Tibial artery (tissue), 4 donors: Measurements from ENCODE around the gene FGGY.

Experiments
- DNase-seq, 2 donors: peaks; one replicate each; pipeline ENCODE4 v3.0.0-alpha.2; 2019
- H3K27ac ChIP-seq, 2 donors: fragments of 200-600 bp; sonication (generic) in 1 of 2; 1 replicate in 1 of 2; 2 replicates in 1 of 2; pipeline ENCODE4 v1.5.1; 2018 to 2019; ENCODE audit warnings: mild to moderate bottlenecking in 1 of 2
- H3K27me3 ChIP-seq, 2 donors: fragments of 200-600 bp; sonication (generic) in 1 of 2; one replicate each; pipeline versions ENCODE4 v1.5.1 to v1.6.0; 2016 to 2019
- H3K36me3 ChIP-seq, 3 donors: fragments of 200-600 bp; sonication (generic) in 2 of 3; one replicate each; pipeline ENCODE4 v1.5.1; 2016 to 2019; ENCODE audit warnings: mild to moderate bottlenecking in 2 of 3
- H3K4me1 ChIP-seq, 4 donors: fragments of 200-600 bp; sonication (generic) in 2 of 4; 1 replicate in 3 of 4; 2 replicates in 1 of 4; pipeline ENCODE4 v1.5.1; 2016 to 2019
- H3K4me3 ChIP-seq, 2 donors: fragments of 200-600 bp; sonication (generic) in 1 of 2; 1 replicate in 1 of 2; 2 replicates in 1 of 2; pipeline ENCODE4 v1.5.1; 2018 to 2019; ENCODE audit warnings: mild to moderate bottlenecking in 2 of 2
- H3K9me3 ChIP-seq, 3 donors: fragments of 200-600 bp; sonication (generic) in 1 of 3; one replicate each; pipeline ENCODE4 v1.5.1; 2016 to 2019
- intact Hi-C: fragments of 100-400 bp; cut with DNase I; formaldehyde crosslinking; loops from one replicate; pipeline ENCODE4 v1.15.0; 2023; ENCODE audit warnings: low total_unique reads
- TF ChIP-seq, protein P1 (sequence below), 2 experiments: fragments of 200-600 bp in 1 of 2; fragments of 450-650 bp in 1 of 2; IDR thresholded peaks; one replicate each; pipeline ENCODE4 v1.5.1; 2017 to 2019; ENCODE audit warnings: antibody characterized with exemption in 2 of 2, mild to moderate bottlenecking in 1 of 2, moderate library complexity in 1 of 2

FGGY gene

DNA sequence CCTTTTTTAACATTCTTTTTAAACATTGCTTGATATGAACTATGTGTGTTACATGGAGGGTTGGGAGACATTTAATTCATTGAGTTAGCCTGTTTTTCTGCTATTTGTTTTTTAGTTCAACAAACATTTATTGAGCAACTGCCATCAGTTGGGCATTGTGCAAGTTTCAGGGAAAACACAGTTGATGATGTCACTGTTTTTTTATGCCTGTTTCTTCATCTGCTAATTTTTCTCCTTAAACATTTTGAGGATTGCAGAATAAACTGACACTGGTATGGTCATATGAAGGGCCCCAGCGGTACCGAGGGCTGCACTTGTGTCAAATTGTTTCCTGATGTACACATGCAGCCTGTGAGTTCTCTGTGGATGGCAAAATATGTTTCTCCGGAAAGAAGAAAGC is 253.0 kb downstream of the FGGY start:
- peak; percentile 66 to 72 for DNase-seq
- Histone ChIP-seq H3K27ac (peak overlapping the region; percentile 38 to 43), H3K9me3 (no peaks in the 10 kb centered on the region), H3K4me3 (no peak overlapping the region), H3K4me1 (peaks cover 0 to 29% (median 8%) of the 10 kb centered on the region in 4 donors), H3K27me3 (no peaks in the 10 kb centered on the region), H3K36me3 (no peaks in the 10 kb centered on the region)
- TF ChIP-seq, protein P1, sequence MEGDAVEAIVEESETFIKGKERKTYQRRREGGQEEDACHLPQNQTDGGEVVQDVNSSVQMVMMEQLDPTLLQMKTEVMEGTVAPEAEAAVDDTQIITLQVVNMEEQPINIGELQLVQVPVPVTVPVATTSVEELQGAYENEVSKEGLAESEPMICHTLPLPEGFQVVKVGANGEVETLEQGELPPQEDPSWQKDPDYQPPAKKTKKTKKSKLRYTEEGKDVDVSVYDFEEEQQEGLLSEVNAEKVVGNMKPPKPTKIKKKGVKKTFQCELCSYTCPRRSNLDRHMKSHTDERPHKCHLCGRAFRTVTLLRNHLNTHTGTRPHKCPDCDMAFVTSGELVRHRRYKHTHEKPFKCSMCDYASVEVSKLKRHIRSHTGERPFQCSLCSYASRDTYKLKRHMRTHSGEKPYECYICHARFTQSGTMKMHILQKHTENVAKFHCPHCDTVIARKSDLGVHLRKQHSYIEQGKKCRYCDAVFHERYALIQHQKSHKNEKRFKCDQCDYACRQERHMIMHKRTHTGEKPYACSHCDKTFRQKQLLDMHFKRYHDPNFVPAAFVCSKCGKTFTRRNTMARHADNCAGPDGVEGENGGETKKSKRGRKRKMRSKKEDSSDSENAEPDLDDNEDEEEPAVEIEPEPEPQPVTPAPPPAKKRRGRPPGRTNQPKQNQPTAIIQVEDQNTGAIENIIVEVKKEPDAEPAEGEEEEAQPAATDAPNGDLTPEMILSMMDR (IDR thresholded peaks at IDR 0.05) = no peak
- intact Hi-C loops = no loop called here

DNA sequence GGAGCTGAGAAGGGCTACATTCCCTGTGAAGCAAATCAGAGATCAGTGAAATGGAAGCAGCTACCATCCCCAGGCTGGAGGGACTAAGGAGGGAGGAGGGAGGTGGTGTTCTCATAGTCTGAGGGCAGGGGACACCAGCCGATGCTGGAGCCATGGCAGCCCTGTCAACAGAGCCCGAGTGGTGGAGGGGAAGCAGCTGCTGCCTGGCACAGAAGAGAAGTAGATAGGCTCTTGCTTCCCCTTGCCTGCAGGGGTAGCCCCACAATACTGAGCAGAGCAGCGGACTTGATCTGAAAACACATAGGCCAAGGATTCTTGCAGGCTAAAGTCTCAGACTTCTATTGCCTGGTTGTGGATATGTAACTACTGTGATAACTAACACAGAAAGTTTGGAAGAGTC is 255.1 kb downstream of the FGGY start:
- intact Hi-C loops = no loop called here
- Histone ChIP-seq H3K4me1 (peaks cover 0 to 29% (median 8%) of the 10 kb centered on the region in 4 donors), H3K27me3 (no peaks in the 10 kb centered on the region), H3K27ac (no peak overlapping the region), H3K36me3 (peaks cover 0 to 5% (median 4%) of the 10 kb centered on the region in 3 donors), H3K9me3 (no peaks in the 10 kb centered on the region), H3K4me3 (no peak overlapping the region)
- TF ChIP-seq, protein P1 (IDR thresholded peaks at IDR 0.05) = no peak
- DNase-seq = no peak

DNA sequence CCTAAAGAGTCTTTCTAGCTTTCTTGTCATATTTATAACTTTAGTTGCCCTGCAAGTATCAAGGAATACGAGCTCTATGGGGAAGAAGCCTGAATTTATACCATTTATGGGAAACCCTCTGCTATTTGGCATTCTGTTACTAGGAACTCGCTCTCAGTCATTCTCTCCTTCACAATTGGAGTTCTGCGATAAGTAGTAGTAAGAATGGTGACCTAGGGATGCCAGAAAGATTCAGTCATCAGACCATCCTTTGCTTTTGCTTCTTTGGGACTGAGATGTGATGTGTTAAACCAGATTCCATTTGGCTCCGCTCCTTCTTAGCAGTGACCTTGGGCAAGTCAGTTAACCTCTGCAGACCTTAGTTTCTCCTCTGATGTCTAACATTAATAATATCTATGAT is 256.5 kb downstream of the FGGY start:
- Histone ChIP-seq H3K36me3 (peaks cover 0 to 5% (median 4%) of the 10 kb centered on the region in 3 donors), H3K27me3 (no peaks in the 10 kb centered on the region), H3K9me3 (no peaks in the 10 kb centered on the region), H3K4me3 (no peak overlapping the region), H3K27ac (peak overlapping the region; percentile 17 to 19), H3K4me1 (peaks cover 0 to 29% (median 8%) of the 10 kb centered on the region in 4 donors)
- TF ChIP-seq, protein P1 (IDR thresholded peaks at IDR 0.05) = no peak
- no peak for DNase-seq
- intact Hi-C loops = no loop called here

DNA sequence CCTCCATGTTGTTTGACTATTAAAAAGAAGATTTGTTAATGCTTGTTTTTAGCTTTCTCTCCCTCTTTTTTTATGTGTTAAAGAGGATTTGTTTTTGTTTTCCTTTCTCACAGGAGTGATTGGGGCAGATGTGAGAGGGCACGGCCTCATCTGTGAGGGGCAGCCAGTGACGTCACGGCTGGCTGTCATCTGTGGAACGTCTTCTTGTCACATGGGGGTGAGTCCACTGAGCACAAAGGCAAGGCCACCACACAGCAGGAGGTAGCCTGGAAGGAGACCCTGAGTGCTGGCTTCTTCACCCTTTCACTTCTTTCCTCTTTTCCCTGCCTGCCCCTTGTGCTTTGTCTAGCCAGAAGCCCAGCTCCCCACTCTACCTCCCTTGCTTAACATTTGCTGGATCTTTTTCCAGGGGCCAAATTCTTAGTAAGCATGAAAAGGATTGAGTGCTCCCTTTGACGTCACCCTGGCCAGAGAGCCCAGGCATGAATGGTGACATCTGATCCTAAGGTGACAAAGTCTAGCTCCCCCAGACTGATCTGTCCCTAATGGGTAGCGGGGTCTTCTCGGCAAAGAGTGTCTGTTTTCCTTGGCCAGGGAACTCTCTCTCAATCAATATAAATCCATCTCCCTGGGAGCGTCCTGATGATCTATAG is 257.2 kb downstream of the FGGY start:
- no peak for DNase-seq
- no peak overlapping the region for H3K27ac ChIP-seq

DNA sequence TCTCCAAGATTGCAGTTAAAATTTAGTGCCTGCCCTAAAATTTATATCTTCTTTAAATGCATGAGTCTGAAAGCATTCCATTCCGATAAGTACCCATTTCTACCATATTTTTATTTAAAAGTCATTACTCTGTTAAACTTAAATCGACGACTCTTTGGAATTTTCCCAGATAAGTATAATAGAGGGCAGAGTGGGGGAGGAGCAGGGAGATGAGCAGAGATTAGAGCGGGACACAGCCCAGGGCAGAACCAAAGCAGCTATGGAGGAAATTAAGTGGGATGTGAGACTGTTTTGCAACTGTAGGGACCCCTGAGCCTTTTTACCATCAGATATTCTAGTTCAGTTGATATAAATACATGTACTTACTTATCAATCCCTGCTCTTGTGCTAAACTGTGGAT is 257.9 kb downstream of the FGGY start:
- H3K27me3 ChIP-seq = no peaks in the 10 kb centered on the region
- no peak for DNase-seq
- peaks cover 0 to 25% (median 8%) of the 10 kb centered on the region in 4 donors for H3K4me1 ChIP-seq
- TF ChIP-seq, protein P1 (IDR thresholded peaks at IDR 0.05) = no peak
- H3K36me3 ChIP-seq = peaks cover 0 to 5% (median 4%) of the 10 kb centered on the region in 3 donors
- no peaks in the 10 kb centered on the region for H3K9me3 ChIP-seq
- intact Hi-C loops = no loop called here
- H3K4me3 ChIP-seq = no peak overlapping the region
- H3K27ac ChIP-seq = no peak overlapping the region

More for the DNA sequence above, 257.2 kb downstream of the FGGY start:
- TF ChIP-seq, protein P1 (IDR thresholded peaks at IDR 0.05) = no peak
- H3K36me3 ChIP-seq = peaks cover 0 to 5% (median 4%) of the 10 kb centered on the region in 3 donors
- H3K27me3 ChIP-seq = no peaks in the 10 kb centered on the region
- no peak overlapping the region for H3K4me3 ChIP-seq
- no peaks in the 10 kb centered on the region for H3K9me3 ChIP-seq
- intact Hi-C loops = no loop called here
- H3K4me1 ChIP-seq = peaks cover 0 to 29% (median 8%) of the 10 kb centered on the region in 4 donors
